ENCODE results near the gene SPIB.
A peak's percentile ranks its signal among the peaks of the same experiment; 100 is the strongest.

SPIB gene

GRCh38 chr19:50392759-50393158 is 26.0 kb upstream of the SPIB start:
- no peak for DNase-seq

DNA sequence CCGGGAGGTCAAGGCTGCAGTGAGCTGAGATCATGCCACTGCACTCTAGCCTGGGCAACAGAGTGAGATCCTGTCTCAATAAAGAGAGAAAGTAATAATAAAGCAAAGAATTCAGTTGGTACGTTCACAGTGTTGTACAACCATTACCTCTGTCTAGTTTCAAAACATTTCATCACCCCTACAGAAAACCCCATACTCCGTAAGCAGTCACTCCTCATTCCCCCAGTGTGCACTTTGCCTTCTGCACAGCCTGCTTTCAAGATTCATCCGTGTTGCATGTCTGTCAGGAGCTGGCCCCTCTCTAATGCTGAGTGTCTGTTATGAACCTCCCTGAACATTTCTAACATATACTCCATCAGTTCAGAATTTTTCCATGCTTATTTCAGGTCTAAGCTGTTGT is 25.1 kb upstream of the SPIB start:
- no peak for DNase-seq

- DNase-seq: no peak
These were observed 24.7 kb upstream of the SPIB start for GRCh38 chr19:50394017-50394416.

- no peak for DNase-seq
These were observed 19.9 kb upstream of the SPIB start for GRCh38 chr19:50398675-50399367.

GRCh38 chr19:50399368-50399745 is 19.4 kb upstream of the SPIB start:
- DNase-seq: no peak

GRCh38 chr19:50401605-50402450 is 16.9 kb upstream of the SPIB start:
- DNase-seq: no peak

DNA sequence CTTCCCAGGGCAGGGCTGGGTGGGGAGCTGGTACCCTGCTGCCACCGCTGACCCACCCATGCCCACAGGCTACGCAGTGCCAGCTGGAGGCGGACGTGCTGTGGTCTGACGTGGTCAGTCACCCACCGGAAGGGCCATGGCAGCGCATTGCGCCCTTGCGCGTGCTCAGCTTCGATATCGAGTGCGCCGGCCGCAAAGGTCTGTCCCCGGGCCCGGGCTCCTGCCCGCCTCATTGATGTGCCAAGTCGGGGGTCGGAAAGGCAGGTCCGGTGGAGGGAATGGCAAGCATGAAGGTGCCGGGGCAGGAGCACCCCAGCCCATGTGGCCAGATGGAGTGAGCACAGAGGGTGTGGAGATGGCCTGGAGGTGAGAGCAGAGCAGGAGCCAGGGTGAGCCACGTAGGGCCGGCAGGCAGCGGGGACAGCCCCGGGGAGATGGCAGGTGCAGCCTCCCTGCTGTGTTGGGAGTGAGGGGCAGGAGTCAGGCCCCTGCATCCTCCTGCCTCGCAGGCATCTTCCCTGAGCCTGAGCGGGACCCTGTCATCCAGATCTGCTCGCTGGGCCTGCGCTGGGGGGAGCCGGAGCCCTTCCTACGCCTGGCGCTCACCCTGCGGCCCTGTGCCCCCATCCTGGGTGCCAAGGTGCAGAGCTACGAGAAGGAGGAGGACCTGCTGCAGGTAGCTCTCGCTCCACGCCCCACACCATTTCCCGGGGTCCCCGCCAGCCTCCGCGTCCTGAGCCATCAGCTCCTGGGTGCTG is 16.0 kb upstream of the SPIB start:
- DNase-seq: no peak

- no peak for DNase-seq
These were observed 12.4 kb upstream of the SPIB start for GRCh38 chr19:50406156-50406820.

- no peak for DNase-seq
These were observed 11.9 kb upstream of the SPIB start for GRCh38 chr19:50406829-50407228.

DNA sequence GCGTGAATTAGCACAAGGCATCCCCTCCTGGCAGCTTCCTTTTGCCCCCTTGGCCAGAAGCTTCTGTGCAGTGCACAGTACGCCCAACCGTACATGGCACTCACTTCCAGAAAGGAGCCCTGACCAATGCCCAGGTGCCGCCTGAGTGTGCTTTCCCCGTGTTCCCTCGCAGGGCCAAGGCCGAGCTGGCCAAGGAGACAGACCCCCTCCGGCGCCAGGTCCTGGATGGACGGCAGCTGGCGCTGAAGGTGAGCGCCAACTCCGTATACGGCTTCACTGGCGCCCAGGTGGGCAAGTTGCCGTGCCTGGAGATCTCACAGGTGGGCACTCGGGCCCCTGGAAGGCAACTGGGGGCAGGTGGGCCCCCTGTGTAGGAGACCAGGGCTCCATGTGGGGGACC is 9.4 kb upstream of the SPIB start:
- no peak for DNase-seq

DNA sequence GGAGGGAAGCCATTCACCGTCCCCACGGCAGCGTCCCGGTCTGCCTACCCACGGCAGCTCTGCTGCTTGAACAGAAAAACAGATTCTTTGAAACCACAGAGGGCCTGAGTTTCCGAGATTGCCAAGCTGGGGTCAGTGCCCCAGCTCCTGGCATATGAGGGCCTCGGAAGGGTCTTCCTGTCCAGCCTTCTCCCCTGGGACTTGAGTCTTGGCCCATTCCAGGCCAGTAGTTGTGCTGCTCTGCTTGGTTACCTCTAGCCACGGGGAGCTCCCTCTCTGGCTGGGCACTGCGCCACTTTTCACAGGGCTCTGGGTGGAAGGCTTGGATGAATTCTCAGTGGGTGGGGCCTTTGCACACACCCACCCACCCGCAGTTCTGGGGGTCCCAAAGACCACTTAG is 8.6 kb upstream of the SPIB start:
- no peak for DNase-seq

DNA sequence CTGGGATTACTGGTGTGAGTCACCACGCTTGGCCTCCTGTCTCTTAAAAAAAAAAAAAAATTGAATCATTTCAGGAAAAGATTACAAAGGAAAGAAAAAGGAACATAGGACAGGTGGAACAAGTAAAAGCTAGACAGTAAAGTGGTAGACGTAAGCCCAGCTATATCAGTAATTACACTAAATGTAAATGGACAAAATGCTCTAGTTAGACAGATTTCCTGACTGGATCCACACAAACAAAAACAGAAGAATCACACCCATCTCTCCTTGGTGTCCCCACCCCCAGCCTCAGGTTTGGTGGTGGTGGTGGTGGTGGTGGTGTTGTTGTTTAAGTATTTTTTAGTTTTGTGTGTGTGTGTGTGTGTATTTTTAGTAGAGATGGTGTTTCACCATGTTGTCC is 6.3 kb upstream of the SPIB start:
- no peak for DNase-seq

GRCh38 chr19:50413096-50413495 is 5.6 kb upstream of the SPIB start:
- DNase-seq: no peak

DNA sequence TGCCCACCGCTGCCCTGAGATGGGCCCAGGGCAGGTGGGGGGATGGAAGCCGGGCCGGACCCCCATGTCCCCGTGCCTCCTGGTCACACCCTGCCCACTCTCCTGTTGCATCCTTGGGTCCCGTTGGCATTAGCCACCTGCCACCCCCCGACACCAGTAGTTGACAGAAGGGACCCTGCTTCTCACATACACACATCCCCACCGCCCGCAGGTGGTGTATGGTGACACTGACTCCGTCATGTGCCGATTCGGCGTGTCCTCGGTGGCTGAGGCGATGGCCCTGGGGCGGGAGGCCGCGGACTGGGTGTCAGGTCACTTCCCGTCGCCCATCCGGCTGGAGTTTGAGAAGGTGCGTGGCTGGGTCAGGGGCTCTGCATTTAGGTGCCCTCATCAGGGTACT is 5.2 kb upstream of the SPIB start:
- no peak for DNase-seq

- DNase-seq: peak; percentile 19
These were observed 3.7 kb upstream of the SPIB start for GRCh38 chr19:50414864-50415660.

- DNase-seq: no peak
These were observed 3.1 kb upstream of the SPIB start for GRCh38 chr19:50415661-50416033.

DNA sequence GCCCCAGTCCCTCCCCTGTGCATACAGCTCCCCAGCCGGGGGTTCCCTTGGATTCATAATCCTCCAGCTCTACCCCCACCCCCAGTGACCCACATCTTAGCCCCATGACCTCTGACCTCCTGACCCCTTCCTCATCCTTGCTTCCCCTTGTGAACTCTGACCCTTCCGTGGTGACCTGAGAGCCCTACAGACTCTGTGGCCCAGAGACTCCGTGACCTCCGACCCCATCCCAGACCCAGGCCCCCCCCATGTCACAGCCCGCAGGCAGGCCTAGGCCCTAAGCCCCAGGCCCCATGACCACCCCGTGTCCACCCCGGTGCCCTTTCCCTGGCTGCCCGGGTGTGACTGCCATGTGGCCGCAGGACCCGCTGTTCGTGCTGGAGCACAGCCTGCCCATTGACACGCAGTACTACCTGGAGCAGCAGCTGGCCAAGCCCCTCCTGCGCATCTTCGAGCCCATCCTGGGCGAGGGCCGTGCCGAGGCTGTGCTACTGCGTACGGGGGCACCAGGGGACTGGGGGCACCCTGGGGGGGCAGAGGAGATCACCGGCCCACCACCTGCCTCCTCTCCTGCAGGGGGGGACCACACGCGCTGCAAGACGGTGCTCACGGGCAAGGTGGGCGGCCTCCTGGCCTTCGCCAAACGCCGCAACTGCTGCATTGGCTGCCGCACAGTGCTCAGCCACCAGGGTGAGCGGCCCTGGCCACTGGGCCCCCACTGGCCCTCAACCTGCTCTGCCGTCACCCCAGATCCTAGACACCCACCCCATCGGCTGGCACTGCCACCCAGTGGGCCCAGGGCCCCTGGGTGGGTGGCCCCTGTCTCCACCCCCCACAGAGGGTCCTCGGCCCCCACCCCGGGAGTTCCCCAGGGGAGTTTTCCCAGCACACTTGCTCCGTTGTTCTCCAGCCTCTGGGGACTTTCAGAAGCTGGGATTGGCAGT is 2.4 kb upstream of the SPIB start:
- no peak for DNase-seq

DNA sequence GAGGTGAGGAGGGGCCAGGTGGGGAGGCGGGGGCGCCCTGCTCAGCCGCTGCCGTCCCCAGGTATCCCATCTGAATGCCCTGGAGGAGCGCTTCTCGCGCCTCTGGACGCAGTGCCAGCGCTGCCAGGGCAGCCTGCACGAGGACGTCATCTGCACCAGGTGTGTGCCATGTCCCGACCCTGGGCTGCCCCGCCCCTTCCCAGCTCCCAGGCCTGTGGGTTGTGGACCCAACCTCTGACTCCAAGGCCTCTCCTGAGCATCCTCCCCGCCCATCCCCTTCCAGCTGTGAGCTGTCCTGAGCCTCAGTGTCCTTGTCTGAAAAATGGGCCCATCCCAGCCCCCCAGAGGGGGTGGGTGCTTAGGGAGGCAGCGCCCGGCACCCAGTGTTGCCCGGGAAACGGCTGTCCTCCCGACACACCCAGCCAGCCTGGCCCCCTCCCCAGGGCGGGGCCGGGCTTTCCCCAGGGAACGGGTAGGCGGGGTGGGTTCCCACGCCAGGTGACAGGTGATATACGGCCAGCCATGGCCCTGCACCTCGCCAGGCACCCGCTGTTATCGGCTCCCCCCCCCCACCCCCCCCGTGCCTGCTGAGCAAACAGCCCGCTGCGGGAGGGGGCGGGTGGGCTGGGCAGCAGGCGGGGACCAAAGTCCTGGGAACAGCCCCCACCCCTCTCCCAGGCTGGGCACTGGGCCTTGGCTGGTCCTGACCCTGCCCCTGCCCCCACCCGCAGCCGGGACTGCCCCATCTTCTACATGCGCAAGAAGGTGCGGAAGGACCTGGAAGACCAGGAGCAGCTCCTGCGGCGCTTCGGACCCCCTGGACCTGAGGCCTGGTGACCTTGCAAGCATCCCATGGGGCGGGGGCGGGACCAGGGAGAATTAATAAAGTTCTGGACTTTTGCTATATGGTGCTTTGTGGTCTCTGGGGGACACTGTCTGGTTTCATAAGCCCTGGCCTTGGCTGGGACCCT is 1.3 kb upstream of the SPIB start:
- no peak for DNase-seq

DNA sequence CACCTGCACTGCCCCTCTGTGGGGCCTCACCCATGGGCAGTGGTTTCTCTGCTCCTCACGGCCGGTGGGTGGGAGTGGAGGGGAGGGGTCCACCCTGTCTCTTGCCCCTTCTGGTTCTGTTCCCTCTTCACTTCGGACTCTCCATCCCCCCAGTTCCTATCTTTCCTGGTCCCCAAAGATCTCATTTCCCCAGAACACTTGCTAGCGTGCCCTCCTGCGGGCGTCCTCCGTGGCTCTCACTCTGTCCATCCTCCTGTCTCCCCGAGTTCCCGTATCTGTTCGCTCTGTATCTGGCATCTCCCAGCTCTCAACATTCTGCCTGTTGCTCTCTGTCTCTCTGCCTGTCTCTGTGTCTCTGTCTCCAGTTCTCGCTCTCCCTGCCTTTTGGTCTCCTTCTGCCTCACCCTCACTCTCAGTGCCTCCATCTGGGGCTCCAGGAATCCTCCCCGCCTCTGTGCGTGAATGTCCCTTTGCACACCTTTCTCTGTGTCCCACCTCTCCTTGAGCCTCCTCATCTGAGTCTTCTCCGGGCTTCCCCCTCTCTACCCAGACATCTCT is 363 bp downstream of the SPIB start:
- no peak for DNase-seq

DNA sequence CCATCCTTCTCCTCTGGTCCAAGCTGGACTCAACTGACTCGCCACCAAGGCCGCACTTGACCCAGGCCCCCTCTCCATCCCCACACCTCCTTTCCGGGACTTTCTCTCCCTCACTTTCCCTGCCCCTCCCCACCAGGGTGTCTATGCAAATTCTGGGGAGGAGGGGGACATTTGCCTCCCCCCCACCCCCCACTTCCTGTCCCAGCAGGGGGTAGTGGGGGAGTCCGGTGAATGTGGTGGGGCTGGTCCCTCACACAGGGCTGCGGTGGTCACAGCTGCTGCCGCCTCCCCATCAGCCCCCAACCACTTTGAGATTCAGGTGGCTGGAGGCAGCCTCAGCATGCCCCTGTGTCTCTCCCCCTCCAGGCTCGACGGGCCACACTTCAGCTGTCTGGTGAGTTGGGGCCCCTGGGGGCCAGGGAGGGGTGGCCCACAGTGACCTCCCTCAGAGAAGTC is 870 bp downstream of the SPIB start:
- DNase-seq: no peak

Data from HCEC 1CT (cell line).